Stimulated activated CD8-positive, alpha-beta memory T cell treated with anti-CD3 and anti-CD28 coated beads, Interleukin-7, amount 100 ng/mL, for 1 hour (primary cell): Measurements from ENCODE around the gene PPP2R5C.
A peak's percentile ranks its signal among the peaks of the same experiment; 100 is the strongest.

Experiments
- DNase-seq, 2 donors: peaks; one replicate each; pipeline ENCODE4 v3.0.0-alpha.2; 2020; ENCODE audit warnings: low read depth in 2 of 2

PPP2R5C gene

GRCh38 chr14:101814934-101815333 lies 53.4 kb downstream of the PPP2R5C start:
- no peak for DNase-seq

- no peak for DNase-seq
Measured at GRCh38 chr14:101815994-101816393, 54.5 kb downstream of the PPP2R5C start.

GRCh38 chr14:101817501-101818001 lies 56.0 kb downstream of the PPP2R5C start:
- no peak for DNase-seq

- no peak for DNase-seq
Measured at GRCh38 chr14:101819251-101819990, 57.9 kb downstream of the PPP2R5C start.

GRCh38 chr14:101820283-101820798 lies 58.8 kb downstream of the PPP2R5C start:
- no peak for DNase-seq

- DNase-seq: no peak
Measured at GRCh38 chr14:101821528-101821927, 60.0 kb downstream of the PPP2R5C start.

GRCh38 chr14:101823066-101823465 lies 61.6 kb downstream of the PPP2R5C start:
- DNase-seq: no peak

- peak; percentile 54 to 55 for DNase-seq
Measured at GRCh38 chr14:101823511-101824120, 62.1 kb downstream of the PPP2R5C start.

- DNase-seq: no peak
Measured at GRCh38 chr14:101824339-101824727, 62.8 kb downstream of the PPP2R5C start.

GRCh38 chr14:101825797-101826196 lies 64.3 kb downstream of the PPP2R5C start:
- no peak for DNase-seq

- no peak for DNase-seq
Measured at GRCh38 chr14:101826351-101826750, 64.8 kb downstream of the PPP2R5C start.

- DNase-seq: no peak
Measured at GRCh38 chr14:101827286-101827685, 65.8 kb downstream of the PPP2R5C start.

GRCh38 chr14:101828046-101828445 lies 66.5 kb downstream of the PPP2R5C start:
- DNase-seq: no peak

GRCh38 chr14:101830271-101830670 lies 68.8 kb downstream of the PPP2R5C start:
- DNase-seq: no peak

- DNase-seq: no peak
Measured at GRCh38 chr14:101833045-101833444, 71.5 kb downstream of the PPP2R5C start.

GRCh38 chr14:101834397-101834796 lies 72.9 kb downstream of the PPP2R5C start:
- DNase-seq: no peak

- DNase-seq: no peak
Measured at GRCh38 chr14:101834800-101835547, 73.5 kb downstream of the PPP2R5C start.

GRCh38 chr14:101835566-101835965 lies 74.1 kb downstream of the PPP2R5C start:
- no peak for DNase-seq

- DNase-seq: no peak
Measured at GRCh38 chr14:101836135-101836534, 74.6 kb downstream of the PPP2R5C start.

- DNase-seq: no peak
Measured at GRCh38 chr14:101838476-101838875, 77.0 kb downstream of the PPP2R5C start.

GRCh38 chr14:101839236-101839635 lies 77.7 kb downstream of the PPP2R5C start:
- no peak for DNase-seq

- DNase-seq: no peak
Measured at GRCh38 chr14:101839661-101840060, 78.2 kb downstream of the PPP2R5C start.
